MG63 (cell line): Measurements from ENCODE around the gene FAM181B. TPM values are rescaled to one million over a fixed set of nuclear protein-coding genes. Genes with fewer than 3 reads are reported as not detected.

Experiments used
- DNase-seq: peaks from one replicate; pipeline ENCODE4 v3.0.0-alpha.2; 2020
- H3K27me3 ChIP-seq: fragments of 250-450 bp; sonication (Bioruptor Pico); 2 replicates; pipeline ENCODE4 v1.5.1; 2020; ENCODE audit warnings: mild to moderate bottlenecking, moderate library complexity
- H3K36me3 ChIP-seq: fragments of 250-450 bp; sonication (Bioruptor Pico); 2 replicates; pipeline ENCODE4 v1.5.1; 2020; ENCODE audit warnings: mild to moderate bottlenecking, moderate library complexity
- H3K4me3 ChIP-seq: fragments of 250-450 bp; sonication (Bioruptor Pico); 2 replicates; pipeline ENCODE4 v1.5.1; 2020; ENCODE audit warnings: mild to moderate bottlenecking, moderate library complexity
- H3K9me3 ChIP-seq: fragments of 250-450 bp; sonication (Bioruptor Pico); 2 replicates; pipeline ENCODE4 v1.5.1; 2020; ENCODE audit warnings: mild to moderate bottlenecking, moderate library complexity
- total RNA-seq: library from RNA; depleted of rRNA; stranded (reverse); fragments of >200 nt; shearing (Covaris generic); gene quantifications from 2 replicates; pipeline ENCODE4 v1.2.3, GENCODE V29; 2014; ENCODE audit warnings: low replicate concordance

FAM181B gene
- total RNA-seq, 1 experiment from 2014 or later, result not detected

- DNase-seq, result no peak
- Histone ChIP-seq H3K9me3 (no peaks in the 10 kb centered on the region), H3K27me3 (no peaks in the 10 kb centered on the region), H3K4me3 (no peak overlapping the region), H3K36me3 (no peaks in the 10 kb centered on the region)
These were observed 19.1 kb upstream of the FAM181B start for GRCh38 chr11:82752801-82753200.

- H3K9me3 ChIP-seq, result no peaks in the 10 kb centered on the region
- DNase-seq, result no peak
These were observed 17.0 kb upstream of the FAM181B start for GRCh38 chr11:82750643-82751139.

GRCh38 chr11:82747471-82747870, 13.8 kb upstream of the FAM181B start:
- no peak overlapping the region for H3K4me3 ChIP-seq
- no peak for DNase-seq
- peaks cover 3% of the 10 kb centered on the region; the same call in 1 of the 2 replicates for H3K27me3 ChIP-seq
- no peaks in the 10 kb centered on the region for H3K9me3 ChIP-seq
- no peaks in the 10 kb centered on the region for H3K36me3 ChIP-seq

More at GRCh38 chr11:82750643-82751139, 17.0 kb upstream of the FAM181B start:
- H3K4me3 ChIP-seq, result no peak overlapping the region
- no peaks in the 10 kb centered on the region for H3K36me3 ChIP-seq
- H3K27me3 ChIP-seq, result no peaks in the 10 kb centered on the region

- no peak for DNase-seq
- H3K27me3 ChIP-seq, result peaks cover 23% of the 10 kb centered on the region
- H3K36me3 ChIP-seq, result no peaks in the 10 kb centered on the region
These were observed 4.4 kb upstream of the FAM181B start for GRCh38 chr11:82738091-82738490.

GRCh38 chr11:82734120-82734479, 436 bp upstream of the FAM181B start:
- H3K4me3 ChIP-seq, result no peak overlapping the region
- no peaks in the 10 kb centered on the region for H3K36me3 ChIP-seq
- peaks cover 48% of the 10 kb centered on the region for H3K27me3 ChIP-seq
- no peaks in the 10 kb centered on the region for H3K9me3 ChIP-seq
- DNase-seq, result no peak

More at GRCh38 chr11:82738091-82738490, 4.4 kb upstream of the FAM181B start:
- no peak overlapping the region for H3K4me3 ChIP-seq
- no peaks in the 10 kb centered on the region for H3K9me3 ChIP-seq

GRCh38 chr11:82732734-82733443, 775 bp downstream of the FAM181B start:
- Histone ChIP-seq H3K27me3 (peaks cover 48% of the 10 kb centered on the region), H3K4me3 (peak overlapping the region; percentile 37), H3K36me3 (no peaks in the 10 kb centered on the region), H3K9me3 (no peaks in the 10 kb centered on the region)
- peak; percentile 19 for DNase-seq

GRCh38 chr11:82732348-82732733, 1.3 kb downstream of the FAM181B start:
- no peak for DNase-seq
- Histone ChIP-seq H3K27me3 (peaks cover 48% of the 10 kb centered on the region), H3K9me3 (no peaks in the 10 kb centered on the region), H3K36me3 (no peaks in the 10 kb centered on the region), H3K4me3 (no peak overlapping the region; the same call in 1 of the 2 replicates)

- no peak overlapping the region for H3K4me3 ChIP-seq
- DNase-seq, result no peak
- H3K36me3 ChIP-seq, result no peaks in the 10 kb centered on the region
- no peaks in the 10 kb centered on the region for H3K9me3 ChIP-seq
- H3K27me3 ChIP-seq, result peaks cover 46% of the 10 kb centered on the region
These were observed 1.9 kb downstream of the FAM181B start for GRCh38 chr11:82731691-82732277.

- peaks cover 46% of the 10 kb centered on the region for H3K27me3 ChIP-seq
- no peaks in the 10 kb centered on the region for H3K9me3 ChIP-seq
- H3K4me3 ChIP-seq, result no peak overlapping the region
- no peaks in the 10 kb centered on the region for H3K36me3 ChIP-seq
- DNase-seq, result no peak
These were observed 2.9 kb downstream of the FAM181B start for GRCh38 chr11:82730754-82731153.

- Histone ChIP-seq H3K9me3 (no peaks in the 10 kb centered on the region), H3K4me3 (no peak overlapping the region), H3K27me3 (peaks cover 44% of the 10 kb centered on the region), H3K36me3 (no peaks in the 10 kb centered on the region)
- no peak for DNase-seq
These were observed 3.4 kb downstream of the FAM181B start for GRCh38 chr11:82730286-82730685.

GRCh38 chr11:82724026-82724425, 9.6 kb downstream of the FAM181B start:
- Histone ChIP-seq H3K27me3 (no peaks in the 10 kb centered on the region), H3K9me3 (no peaks in the 10 kb centered on the region), H3K36me3 (no peaks in the 10 kb centered on the region), H3K4me3 (no peak overlapping the region)
- DNase-seq, result no peak

- H3K9me3 ChIP-seq, result no peaks in the 10 kb centered on the region
- H3K36me3 ChIP-seq, result no peaks in the 10 kb centered on the region
- no peak for DNase-seq
- no peak overlapping the region for H3K4me3 ChIP-seq
- H3K27me3 ChIP-seq, result no peaks in the 10 kb centered on the region
These were observed 11.4 kb downstream of the FAM181B start for GRCh38 chr11:82722231-82722630.

GRCh38 chr11:82720267-82721065, 13.2 kb downstream of the FAM181B start:
- no peak for DNase-seq
- Histone ChIP-seq H3K9me3 (no peaks in the 10 kb centered on the region), H3K36me3 (no peaks in the 10 kb centered on the region), H3K27me3 (no peaks in the 10 kb centered on the region), H3K4me3 (no peak overlapping the region)

- no peaks in the 10 kb centered on the region for H3K27me3 ChIP-seq
- H3K36me3 ChIP-seq, result no peaks in the 10 kb centered on the region
- no peaks in the 10 kb centered on the region for H3K9me3 ChIP-seq
- H3K4me3 ChIP-seq, result no peak overlapping the region
- no peak for DNase-seq
These were observed 14.1 kb downstream of the FAM181B start for GRCh38 chr11:82719361-82720105.

- Histone ChIP-seq H3K27me3 (no peaks in the 10 kb centered on the region), H3K4me3 (no peak overlapping the region), H3K9me3 (no peaks in the 10 kb centered on the region), H3K36me3 (no peaks in the 10 kb centered on the region)
- no peak for DNase-seq
These were observed 14.8 kb downstream of the FAM181B start for GRCh38 chr11:82718821-82719220.

GRCh38 chr11:82718307-82718706, 15.4 kb downstream of the FAM181B start:
- no peaks in the 10 kb centered on the region for H3K36me3 ChIP-seq
- H3K4me3 ChIP-seq, result no peak overlapping the region
- H3K9me3 ChIP-seq, result no peaks in the 10 kb centered on the region
- no peaks in the 10 kb centered on the region for H3K27me3 ChIP-seq
- no peak for DNase-seq
